Small intestine (tissue), 16 donors: ENCODE data around the gene MYCN. TPM values are rescaled to one million over a fixed set of nuclear protein-coding genes. Genes with fewer than 3 reads are reported as not detected.

Experiments
- DNase-seq, 2 donors: peaks; one replicate each; pipeline versions ENCODE4 v3.0.0 to v3.0.0-alpha.2; 2013
- FAIRE-seq: peaks from 2 replicates; lab custom pipeline; 2012; peaks lifted over from hg19 to GRCh38; lab: Jason Lieb, UNC
- H3K27ac ChIP-seq, 3 donors: one replicate each; pipeline ENCODE4 v1.5.1; 2013; ENCODE audit warnings: low read length in 2 of 3, mild to moderate bottlenecking in 2 of 3, control low read depth in 1 of 3, inconsistent platforms in 1 of 3, low read depth in 1 of 3, moderate library complexity in 1 of 3
- H3K27me3 ChIP-seq, 3 donors: one replicate each; pipeline ENCODE4 v1.6.1; 2013; ENCODE audit warnings: low read length in 3 of 3, inconsistent platforms in 1 of 3; ENCODE audit not compliant: control insufficient read depth in 3 of 3, insufficient read depth in 3 of 3
- H3K36me3 ChIP-seq, 3 donors: one replicate each; pipeline ENCODE4 v1.6.1; 2013; ENCODE audit warnings: low read length in 3 of 3, inconsistent platforms in 1 of 3, low read depth in 1 of 3, mild to moderate bottlenecking in 1 of 3, moderate library complexity in 1 of 3; ENCODE audit not compliant: control insufficient read depth in 3 of 3, insufficient read depth in 2 of 3
- H3K4me1 ChIP-seq, 3 donors: one replicate each; pipeline ENCODE4 v1.6.1; 2013; ENCODE audit warnings: low read length in 2 of 3, inconsistent platforms in 1 of 3, low read depth in 1 of 3, mild to moderate bottlenecking in 1 of 3, moderate library complexity in 1 of 3; ENCODE audit not compliant: control insufficient read depth in 3 of 3, insufficient read depth in 2 of 3
- H3K4me3 ChIP-seq, 3 donors: one replicate each; pipeline ENCODE4 v1.5.1; 2013; ENCODE audit warnings: low read length in 3 of 3, control low read depth in 1 of 3, inconsistent platforms in 1 of 3, low read depth in 1 of 3, mild to moderate bottlenecking in 1 of 3, moderate library complexity in 1 of 3
- H3K9me3 ChIP-seq, 2 donors: one replicate each; pipeline ENCODE4 v1.6.1; 2013; ENCODE audit warnings: low read depth in 1 of 2, low read length in 1 of 2; ENCODE audit not compliant: control insufficient read depth in 2 of 2, insufficient read depth in 1 of 2
- WGBS, 3 donors: extraction: QIAGEN DNeasy Blood & Tissue Kit; methylation state at CpG; one replicate each; pipeline ENCODE4 v1.1.7; 2013; 5-methylcytosine and 5-hydroxymethylcytosine counted together
- long read RNA-seq, 10 donors: transcript quantifications; one replicate each; lab custom pipeline, GENCODE V29; 2026
- polyA plus RNA-seq, 4 donors: library from polyadenylated mRNA; stranded (reverse) in 3 of 4; unstranded in 1 of 4; fragments of 200-250 nt in 3 of 4; fragments of 120-200 nt in 1 of 4; gene quantifications; one replicate each; pipeline versions ENCODE4 v1.2.1 to v1.2.3, GENCODE V29; 2013
- donor health status: healthy with polysubstance abuse.
- donor health status: control.
- donor health status: control.
- donor health status: Bipolar disorder and iron deficiency.
- donor health status: healthy.

MYCN gene
- polyA plus RNA-seq, result 10 to 100 TPM in 1 of 4 donors, 1 to 10 TPM in 3; 1.1 to 16.4 (median 2.3) TPM
- long read RNA-seq, donor 1, result 0 reads
- long read RNA-seq, donor 2, result 0 reads
- long read RNA-seq, donor 3, transcript MYCN-201 (3 exons, 2,602 nt), result major isoform, 5 of 5 reads
- long read RNA-seq, donor 3, partial matches to known transcripts, result 0 of 5 reads
- long read RNA-seq, donor 3, other reads (novel, unspliced or antisense), result 0 of 5 reads
- long read RNA-seq, donor 4, result 0 reads
- long read RNA-seq, donor 5, result 0 reads
- long read RNA-seq, donor 6, partial matches to known transcripts, result 0 of 3 reads
- long read RNA-seq, donor 6, other reads (novel, unspliced or antisense), result 0 of 3 reads
- long read RNA-seq, donor 7, result 0 reads
- long read RNA-seq, donor 8, result 0 reads
- long read RNA-seq, donor 9, partial matches to known transcripts, result 9 of 9 reads
- long read RNA-seq, donor 9, other reads (novel, unspliced or antisense), result 0 of 9 reads
- long read RNA-seq, donor 10, transcript MYCN-201 (3 exons, 2,602 nt), result major isoform, 7 of 12 reads
- long read RNA-seq, donor 10, partial matches to known transcripts, result 5 of 12 reads
- long read RNA-seq, donor 10, other reads (novel, unspliced or antisense), result 0 of 12 reads

DNA sequence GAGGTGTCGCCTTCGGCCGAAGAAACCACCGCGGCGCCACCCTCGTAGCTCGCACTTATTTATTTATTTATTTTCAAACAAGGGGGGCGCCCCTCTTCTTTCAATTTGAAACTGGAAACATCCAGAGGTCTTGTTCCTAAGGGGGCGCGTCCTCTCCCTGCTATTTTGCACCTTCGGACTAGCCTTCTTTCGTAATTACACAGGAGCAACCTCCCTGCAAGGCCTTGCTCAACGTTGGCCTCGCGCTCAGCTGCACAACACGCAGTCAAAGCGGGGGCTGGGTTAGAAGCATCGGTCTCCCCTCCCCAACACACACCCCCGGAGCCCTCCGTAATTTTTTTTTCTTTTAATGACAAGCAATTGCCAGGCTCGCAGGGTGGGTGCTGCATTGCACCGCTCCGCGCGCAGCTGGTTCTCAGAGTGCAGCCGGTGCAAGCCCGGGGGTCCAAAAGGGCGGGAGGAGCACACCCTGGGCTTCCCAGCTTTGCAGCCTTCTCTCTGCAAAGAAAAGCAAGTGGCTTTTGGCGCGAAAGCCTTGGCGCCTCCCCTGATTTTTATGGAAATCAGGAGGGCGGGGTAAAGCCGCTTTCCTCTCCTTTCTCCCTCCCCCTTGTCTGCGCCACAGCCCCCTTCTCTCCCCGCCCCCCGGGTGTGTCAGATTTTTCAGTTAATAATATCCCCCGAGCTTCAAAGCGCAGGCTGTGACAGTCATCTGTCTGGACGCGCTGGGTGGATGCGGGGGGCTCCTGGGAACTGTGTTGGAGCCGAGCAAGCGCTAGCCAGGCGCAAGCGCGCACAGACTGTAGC, at the start of gene MYCN:
Gene MYCN (plus strand): TSS at position 697 of the 807 bp plus-strand sequence. CDS start 1,515 bp downstream, outside the sequence.
- 1% methylated on average over 46 to 47 of the region's 47 CpGs for WGBS, 3 donors
- H3K4me1 ChIP-seq, result peaks cover 0 to 26% (median 4%) of the 10 kb centered on the region in 3 donors
- DNase-seq (peak; percentile 87 to 93), FAIRE-seq (no peak)
- H3K4me3 ChIP-seq, result peak within 1 kb of the TSS in 2 of 3 donors; percentile 67 to 91
- peak within 1 kb of the TSS in 1 of 3 donors; percentile 84 for H3K27ac ChIP-seq
- no peaks in the 10 kb centered on the region for H3K9me3 ChIP-seq
- peaks cover 0 to 9% (median 0%) of the 10 kb centered on the region in 3 donors for H3K36me3 ChIP-seq
- H3K27me3 ChIP-seq, result peaks cover 0 to 4% (median 0%) of the 10 kb centered on the region in 3 donors

DNA sequence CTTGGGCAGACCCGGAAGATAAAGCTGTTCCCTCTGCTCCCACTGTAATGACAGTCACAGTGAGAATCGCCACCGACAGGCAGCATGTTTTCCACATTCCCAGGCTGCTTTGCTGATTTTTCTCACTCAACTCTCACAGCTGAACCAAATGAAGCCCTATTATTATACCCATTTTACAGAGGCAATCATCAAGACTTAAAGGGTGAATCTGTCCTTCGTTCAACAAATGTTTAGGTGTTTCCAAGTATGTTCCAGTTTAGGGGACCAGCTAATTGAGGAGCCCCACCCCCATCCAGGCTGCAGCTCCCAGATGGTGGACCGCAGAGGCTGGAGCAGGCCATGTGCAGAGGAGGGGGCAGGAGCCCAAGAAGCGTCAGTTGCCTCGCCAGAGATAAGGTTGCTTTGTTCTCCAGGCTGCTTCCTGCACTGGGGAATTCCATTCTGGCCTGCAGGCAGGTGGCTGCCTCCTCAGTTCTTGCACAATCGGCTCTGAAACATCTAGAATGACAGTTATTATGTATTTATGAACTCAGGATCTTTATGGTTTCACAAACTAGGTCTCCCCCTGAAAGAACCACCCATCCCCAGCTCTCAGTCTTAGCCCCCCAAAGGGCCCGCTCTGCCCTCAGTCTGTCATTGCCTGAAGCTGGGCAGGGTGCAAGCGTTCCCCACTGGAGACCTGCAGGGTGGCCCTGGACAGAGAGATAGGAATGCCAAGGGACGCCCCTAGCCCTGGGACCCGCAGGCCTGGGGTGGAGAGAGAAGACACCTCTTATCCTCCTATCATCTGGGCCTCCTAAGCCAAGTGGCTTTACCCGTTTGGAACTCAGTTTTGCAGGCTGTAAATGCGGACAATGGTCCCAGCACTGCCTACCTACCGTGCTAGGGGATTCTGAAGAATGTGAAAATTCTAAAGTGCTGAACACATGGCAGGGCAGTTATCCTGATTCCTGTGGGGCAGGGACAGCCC, 49.1 kb upstream of the MYCN start:
- 46 to 67% (median 53%) methylated on average over 15 of the region's 15 CpGs for WGBS, 3 donors
- DNase-seq, result peak; percentile 25 to 81

DNA sequence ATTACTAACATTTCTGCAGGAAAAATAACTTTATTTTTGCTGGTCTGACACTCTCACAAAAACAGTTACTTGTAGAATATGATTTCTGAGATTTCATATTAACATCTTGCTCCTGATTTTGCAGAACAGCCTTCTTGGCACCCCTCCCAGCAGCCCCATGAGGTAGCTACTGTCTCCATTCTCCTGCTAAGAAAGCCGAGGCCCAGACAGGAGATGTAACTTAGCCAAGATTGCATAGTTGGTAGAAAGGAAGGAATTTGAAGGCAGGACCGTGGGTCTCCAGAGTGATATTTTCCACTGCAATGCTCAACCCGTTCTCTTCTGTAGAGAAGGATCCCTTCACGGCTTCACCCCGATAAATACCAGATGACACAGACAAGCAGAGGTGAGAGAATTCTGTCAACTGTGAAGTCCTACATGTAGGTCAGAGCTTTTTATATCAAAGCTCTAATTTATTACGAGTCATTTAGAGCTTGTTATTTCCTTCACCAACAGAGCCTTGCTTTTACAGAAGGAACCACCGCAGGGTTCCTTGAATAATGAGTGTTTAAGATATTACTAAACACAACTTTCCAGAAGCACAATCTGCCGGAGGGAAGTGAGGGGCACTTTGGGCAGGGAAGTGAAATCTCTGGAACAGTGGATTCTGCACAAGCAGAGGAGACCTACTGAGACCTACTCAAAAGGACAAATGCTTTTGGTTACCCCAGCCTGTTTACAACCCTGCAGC, 48.0 kb upstream of the MYCN start:
- peaks cover 0 to 1% of the 10 kb centered on the region in 2 donors for H3K9me3 ChIP-seq
- FAIRE-seq (no peak), DNase-seq (no peak)
- no peak overlapping the region for H3K27ac ChIP-seq
- WGBS, 3 donors, result 64 to 74% (median 69%) methylated on average over 8 of the region's 8 CpGs
- H3K36me3 ChIP-seq, result no peaks in the 10 kb centered on the region
- H3K4me3 ChIP-seq, result no peak overlapping the region
- no peaks in the 10 kb centered on the region for H3K27me3 ChIP-seq
- peaks cover 0 to 33% (median 0%) of the 10 kb centered on the region in 3 donors for H3K4me1 ChIP-seq

More for the DNA sequence above, 49.1 kb upstream of the MYCN start:
- Histone ChIP-seq H3K27ac (peak overlapping the region in 1 of 3 donors; percentile 29), H3K36me3 (no peaks in the 10 kb centered on the region), H3K4me3 (no peak overlapping the region), H3K4me1 (peaks cover 0 to 29% (median 0%) of the 10 kb centered on the region in 3 donors), H3K27me3 (no peaks in the 10 kb centered on the region), H3K9me3 (no peaks in the 10 kb centered on the region)
- FAIRE-seq, result no peak

DNA sequence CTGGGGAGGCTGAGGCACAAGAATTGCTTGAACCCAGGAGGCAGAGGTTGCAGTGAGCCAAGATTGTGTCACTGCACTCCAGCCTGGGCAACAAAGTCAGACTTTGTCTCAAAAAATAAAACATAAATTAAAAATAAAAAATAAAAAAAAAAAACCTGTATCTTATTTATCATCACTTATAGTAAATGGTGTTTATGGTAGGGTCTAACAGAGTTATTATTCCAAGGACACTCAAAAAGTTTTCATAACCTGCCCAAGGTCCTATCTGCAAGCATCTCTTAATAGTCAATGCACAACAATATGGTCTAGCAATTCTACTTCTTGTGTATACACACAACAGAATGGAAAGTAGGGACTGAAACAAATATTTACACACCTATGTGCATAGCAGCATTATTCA, 47.3 kb upstream of the MYCN start:
- DNase-seq (no peak), FAIRE-seq (no peak)
- Histone ChIP-seq H3K36me3 (no peaks in the 10 kb centered on the region), H3K27me3 (no peaks in the 10 kb centered on the region), H3K9me3 (peaks cover 0 to 3% of the 10 kb centered on the region in 2 donors), H3K4me1 (peaks cover 0 to 33% (median 0%) of the 10 kb centered on the region in 3 donors), H3K27ac (no peak overlapping the region), H3K4me3 (no peak overlapping the region)

DNA sequence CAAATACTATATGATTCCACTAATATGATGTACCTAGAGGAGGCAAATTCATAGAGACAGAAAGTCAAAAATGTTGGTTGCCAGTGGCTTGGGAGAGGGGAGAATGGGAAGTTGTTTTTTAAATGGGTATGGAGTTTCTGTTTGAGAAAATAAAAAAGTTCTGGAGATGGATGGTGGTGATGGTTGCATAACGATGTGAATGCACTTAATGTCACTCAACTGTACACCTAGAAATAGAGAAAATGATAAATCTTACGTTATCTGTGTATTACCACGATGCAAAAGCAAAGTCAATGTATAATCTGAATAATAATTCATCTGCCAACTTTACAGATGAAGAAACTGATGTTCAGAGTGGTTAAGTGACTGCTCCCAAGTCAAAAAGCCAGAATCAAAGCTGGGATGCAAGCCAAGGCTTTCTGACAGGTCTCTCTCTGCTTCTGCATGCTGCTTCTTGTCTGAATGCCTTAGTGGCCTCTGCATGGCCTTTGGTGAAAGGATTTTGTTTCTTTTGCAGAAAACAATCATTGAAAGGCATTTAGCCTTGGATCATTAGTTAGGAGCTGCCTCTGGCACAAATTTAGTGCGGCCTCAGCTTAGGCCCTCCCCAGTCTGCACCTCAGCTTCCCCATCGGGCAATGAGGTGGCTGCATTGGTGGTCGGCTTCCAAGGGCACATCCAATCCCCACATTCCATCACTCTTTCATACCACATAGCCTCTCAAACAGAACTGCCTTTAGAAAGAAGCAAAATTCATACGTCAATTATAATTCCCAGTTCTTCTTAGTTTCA, 46.5 kb upstream of the MYCN start:
- H3K9me3 ChIP-seq, result peaks cover 0 to 8% of the 10 kb centered on the region in 2 donors
- no peak for FAIRE-seq
- no peak overlapping the region for H3K4me3 ChIP-seq
- H3K4me1 ChIP-seq, result peaks cover 0 to 29% (median 0%) of the 10 kb centered on the region in 3 donors
- WGBS, 3 donors, result 77 to 82% (median 77%) methylated on average over 7 of the region's 7 CpGs
- no peaks in the 10 kb centered on the region for H3K27me3 ChIP-seq
- H3K27ac ChIP-seq, result no peak overlapping the region
- DNase-seq, result no peak
- no peaks in the 10 kb centered on the region for H3K36me3 ChIP-seq

DNA sequence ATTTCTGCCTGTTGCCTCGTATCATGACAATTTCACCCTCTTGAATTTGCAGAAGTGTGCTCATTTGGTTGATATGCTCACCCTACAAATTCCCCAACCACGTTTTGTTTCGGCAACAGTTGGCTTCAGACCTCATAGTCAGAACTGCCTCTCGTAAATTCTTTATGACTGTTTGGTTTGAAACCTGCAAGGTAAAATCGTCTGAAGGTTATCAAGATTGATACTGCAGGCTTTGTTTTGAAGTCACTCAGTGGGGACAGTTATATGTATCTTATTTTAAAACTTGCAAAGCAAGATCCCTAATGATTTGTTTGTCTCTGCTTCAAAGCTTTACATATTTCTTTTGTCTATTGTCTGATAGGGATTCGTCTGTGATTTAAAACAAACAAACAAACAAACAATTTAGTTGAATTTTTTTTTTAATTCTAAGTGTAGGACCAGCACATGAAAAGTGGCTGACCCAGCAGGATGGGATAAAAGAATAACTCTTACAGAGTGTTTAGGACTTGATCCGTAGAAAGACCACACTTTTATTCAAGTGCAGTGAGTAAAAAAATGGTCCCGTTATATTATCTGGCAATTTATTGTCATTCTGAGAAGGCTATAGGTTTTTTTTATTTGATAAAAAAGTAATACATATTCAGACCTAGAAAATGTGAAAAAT, 45.7 kb upstream of the MYCN start:
- DNase-seq (no peak), FAIRE-seq (no peak)
- H3K27ac ChIP-seq, result no peak overlapping the region
- 30 to 62% (median 44%) methylated on average over 8 of the region's 8 CpGs for WGBS, 3 donors
- H3K27me3 ChIP-seq, result no peaks in the 10 kb centered on the region
- H3K4me3 ChIP-seq, result no peak overlapping the region
- peaks cover 0 to 26% (median 0%) of the 10 kb centered on the region in 3 donors for H3K4me1 ChIP-seq
- H3K36me3 ChIP-seq, result no peaks in the 10 kb centered on the region
- peaks cover 0 to 8% of the 10 kb centered on the region in 2 donors for H3K9me3 ChIP-seq
